HG03565 (cell line): ENCODE measurements around the gene TPCN1.

Experiments
- ATAC-seq: cut with Tn5 transposase; IDR thresholded peaks from one replicate; pipeline ENCODE4 v1.9.1; 2021; ENCODE audit warnings: mild to moderate bottlenecking, moderate library complexity; ENCODE audit not compliant: unreplicated experiment

TPCN1 gene

DNA sequence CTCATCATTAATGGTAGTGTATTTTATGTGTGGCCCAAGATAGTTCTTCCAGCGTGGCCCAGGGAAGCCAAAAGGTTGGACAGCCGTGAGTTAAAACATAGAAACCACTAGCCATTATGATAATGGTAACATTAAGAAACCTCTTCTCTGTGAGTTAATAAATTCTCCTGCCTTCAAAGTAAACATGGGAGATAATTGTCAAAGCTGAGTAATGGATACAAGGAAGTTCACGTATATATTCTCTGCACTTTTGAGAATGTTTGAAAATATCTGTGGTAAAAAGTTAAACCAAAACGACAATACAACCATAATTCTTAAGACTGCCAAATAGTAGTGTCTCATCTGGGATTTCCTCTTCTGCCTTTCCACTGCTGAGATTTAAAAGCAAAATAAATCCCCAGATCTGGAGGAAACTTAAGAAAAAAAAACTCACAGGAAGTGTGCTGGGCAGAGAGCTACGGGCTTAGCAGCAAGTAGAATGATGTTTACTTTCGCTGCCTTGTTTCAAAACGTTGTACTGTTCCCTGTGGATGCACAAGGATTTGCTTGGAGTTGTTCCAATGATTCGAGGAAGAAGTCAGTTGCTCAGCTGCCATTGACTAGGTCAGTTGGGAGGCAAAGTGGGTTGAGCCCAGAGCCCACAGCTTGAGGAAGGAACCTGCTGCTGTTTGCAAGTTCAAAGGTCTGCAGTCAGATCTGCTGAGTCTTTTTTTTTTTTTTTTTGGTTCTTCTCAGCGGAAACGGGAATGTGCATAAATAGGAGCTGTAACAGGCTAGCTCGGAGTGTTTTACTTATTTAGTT, 1.7 kb downstream of the TPCN1 start:
- no peak for ATAC-seq

DNA sequence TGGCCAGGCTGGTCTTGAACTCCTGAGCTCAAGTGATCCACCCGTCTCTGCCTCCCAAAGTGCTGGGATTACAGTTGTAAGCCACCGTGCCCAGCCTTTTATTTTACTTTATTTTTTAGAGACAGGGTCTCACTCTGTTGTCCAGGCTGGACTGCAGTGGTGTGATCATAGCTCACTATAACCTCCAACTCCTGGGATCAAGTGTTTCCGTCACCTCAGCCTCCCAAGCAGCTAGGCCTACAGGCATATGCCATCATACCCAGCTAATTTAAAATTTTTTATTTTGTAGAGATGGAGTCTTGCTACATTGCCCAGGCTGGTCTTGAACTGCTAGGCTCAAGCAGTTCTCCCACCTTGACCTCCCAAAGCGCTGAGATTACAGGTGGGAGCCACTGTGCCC, 3.7 kb downstream of the TPCN1 start:
- no peak for ATAC-seq

DNA sequence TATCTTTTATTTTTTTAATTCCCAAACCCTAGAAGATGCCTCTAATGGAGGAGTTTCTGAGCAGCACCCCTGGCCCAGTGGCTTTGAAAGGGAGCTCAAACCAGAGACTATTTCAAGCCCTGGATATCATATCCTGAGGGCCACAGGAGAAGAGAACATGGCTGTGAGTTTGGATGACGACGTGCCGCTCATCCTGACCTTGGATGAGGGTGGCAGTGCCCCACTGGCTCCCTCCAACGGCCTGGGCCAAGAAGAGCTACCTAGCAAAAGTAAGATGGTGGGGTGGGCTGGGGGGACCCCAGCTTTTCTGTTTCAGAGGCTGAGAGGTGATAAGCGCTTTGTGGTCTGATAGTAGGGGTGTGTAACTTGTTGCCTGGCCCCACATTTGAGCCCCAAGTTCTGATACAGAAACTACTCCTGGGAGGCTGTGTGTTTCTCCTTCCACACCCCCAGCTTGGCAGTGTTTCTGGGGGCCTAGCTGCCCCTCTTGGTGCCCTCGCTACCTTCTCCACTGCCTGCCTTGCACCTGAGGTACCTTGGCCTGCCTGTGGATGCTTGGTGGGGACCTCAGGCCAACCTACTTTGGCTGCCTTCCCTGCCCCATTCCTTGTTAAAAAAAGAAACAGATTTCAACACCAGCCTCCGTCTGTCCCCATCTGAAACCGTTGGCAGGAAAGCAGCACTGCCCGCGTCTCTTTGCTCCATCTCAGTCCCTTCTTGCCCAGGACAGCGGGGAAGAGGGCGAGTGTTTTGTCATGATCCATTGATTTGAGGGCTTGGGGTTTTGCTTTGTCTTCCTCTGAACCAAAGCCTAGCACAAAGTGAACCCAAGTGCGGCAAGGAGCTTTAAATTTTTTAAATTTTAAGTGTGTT, 5.7 kb downstream of the TPCN1 start:
- no peak for ATAC-seq

DNA sequence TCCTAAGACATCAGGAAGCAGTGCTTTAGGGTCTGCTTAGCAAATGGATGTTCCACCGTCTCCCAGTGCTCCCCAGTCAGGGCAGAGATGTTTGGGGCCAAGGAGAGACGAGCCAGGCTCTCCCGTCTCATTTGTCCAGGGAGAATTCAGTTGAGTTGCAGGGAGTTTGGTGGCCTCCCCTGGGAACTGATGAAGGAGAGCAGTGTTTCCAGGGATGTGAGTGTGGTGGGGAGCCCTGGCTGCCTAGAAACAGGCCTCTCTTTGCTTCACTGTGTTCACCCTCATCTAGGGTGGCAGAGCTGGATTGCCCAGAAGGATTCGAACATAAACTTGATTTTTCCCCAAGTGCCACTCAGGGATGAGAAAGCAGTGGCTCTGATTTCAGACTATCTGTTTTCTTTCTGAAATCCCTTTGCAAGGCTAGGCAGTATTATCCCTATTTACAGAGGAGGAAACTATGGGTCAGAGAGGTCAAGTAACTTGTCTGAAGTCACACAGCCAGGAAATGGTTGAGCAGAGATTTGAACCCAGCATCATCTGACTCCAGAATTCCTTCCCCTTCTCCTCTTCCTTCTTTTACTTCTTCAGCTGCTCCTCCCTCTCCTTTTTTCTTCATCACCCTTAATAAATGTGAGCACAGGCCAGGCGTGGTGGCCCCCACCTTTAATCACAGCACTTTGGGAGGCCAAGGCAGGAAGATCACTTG, 6.6 kb downstream of the TPCN1 start:
- no peak for ATAC-seq

DNA sequence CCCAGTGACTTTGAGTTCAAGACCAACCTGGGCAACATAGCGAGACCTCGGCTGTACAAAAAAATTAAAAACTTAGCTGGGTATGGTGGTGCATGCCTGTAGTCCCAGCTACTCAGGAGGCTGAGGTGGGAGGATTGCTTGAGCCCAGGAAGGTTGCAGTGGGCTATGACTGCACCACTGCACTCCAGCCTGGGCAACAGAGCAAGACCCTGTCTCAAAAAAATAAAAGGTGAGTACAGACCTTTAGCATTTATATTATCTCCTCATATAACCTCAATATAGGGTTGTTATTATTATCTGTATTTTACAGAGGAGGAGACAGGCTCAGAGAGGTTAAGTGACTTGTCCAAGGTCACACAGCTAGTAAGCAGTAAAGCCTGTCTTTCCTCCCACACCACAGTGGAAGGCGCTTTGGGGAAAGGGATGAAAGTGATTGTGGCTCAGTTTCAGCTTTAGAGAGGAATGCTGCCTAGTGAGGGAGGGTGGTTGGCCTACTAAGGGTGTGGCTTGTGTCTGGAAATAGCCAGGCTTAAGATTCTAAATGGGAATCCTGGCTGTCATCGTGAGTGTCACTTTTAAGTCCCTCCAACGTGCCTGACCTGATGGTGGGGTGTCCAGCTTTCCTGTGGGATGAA, 7.2 kb downstream of the TPCN1 start:
- no peak for ATAC-seq

DNA sequence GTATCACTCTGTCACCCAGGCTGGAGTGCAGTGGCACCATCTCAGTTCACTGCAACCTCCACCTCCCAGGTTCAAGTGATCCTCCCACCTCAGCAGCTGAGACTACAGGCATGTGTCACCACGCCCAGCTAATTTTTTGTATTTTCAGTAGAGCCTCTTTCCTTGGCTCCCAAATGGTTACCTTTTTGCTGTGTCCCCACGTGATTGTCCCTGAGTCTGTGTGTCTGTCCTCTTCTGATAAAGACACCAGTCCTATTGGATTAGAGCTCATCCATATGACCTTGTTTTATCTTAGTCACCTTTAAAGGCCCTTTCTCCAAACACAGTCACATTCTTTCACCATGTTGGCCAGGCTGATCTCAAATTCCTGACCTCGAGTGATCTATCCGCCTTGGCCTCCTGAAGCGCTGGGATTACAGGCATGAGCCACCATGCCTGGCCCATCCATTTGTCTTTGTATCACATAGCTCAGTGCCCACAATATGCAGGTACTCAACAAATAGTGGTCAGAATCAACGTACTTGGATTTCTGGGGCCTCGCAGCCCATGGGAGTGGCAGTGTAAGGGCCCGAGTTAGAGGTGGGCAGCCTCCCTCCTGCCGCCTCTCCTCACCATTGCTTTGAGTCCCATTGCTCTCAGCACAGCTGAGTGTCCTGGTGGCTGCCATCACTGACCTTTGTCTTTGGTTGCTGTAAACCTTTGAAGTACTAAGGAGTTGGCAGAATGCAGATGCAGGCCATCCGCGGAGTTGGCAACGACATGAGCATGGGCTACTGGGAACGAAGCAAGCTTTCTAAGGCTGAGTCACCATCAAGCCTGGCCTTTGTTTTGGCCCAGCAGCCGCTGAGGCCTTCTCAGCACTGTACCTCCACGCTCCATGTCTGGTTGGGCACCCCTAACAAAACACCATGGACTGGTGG, 9.3 kb downstream of the TPCN1 start:
- ATAC-seq, result no peak

DNA sequence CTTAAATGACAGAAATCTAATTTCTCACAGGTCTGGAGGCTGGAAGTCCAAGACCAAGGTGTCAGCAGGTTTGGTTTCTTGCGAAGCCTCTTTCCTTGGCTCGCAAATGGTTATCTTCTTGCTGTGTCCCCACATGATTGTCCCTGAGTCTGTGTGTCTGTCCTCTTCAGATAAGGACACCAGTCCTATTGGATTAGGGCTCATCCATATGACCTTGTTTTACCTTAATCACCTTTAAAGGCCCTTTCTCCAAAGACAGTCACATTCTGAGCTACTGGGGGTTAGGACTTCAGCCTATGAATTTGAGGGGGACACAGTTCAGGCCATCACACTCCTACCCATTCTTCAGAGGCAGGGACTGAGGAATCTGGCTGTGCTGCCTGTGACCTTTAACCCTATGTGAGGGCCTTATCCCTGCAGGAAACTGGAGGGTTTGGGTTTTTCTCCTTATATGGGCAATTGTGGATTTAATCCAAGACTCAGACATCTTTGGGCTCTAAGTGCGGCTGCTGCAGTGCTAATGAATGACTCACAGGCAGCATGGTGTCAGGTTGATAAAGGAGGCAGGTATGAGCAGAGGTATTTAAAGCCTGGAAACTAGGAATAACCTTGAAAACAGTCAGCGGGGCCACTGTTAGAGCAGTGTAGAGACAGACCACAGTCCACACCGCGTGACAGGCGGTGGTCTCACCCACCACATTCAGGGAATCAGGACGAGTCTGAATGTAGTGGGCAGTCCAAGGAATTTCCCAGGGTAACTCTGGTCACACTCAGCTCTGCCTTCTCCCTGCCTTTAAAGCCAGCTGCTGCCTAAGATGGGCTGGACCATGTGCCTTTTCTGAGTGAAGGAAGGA, 10.2 kb downstream of the TPCN1 start:
- ATAC-seq, result no peak

DNA sequence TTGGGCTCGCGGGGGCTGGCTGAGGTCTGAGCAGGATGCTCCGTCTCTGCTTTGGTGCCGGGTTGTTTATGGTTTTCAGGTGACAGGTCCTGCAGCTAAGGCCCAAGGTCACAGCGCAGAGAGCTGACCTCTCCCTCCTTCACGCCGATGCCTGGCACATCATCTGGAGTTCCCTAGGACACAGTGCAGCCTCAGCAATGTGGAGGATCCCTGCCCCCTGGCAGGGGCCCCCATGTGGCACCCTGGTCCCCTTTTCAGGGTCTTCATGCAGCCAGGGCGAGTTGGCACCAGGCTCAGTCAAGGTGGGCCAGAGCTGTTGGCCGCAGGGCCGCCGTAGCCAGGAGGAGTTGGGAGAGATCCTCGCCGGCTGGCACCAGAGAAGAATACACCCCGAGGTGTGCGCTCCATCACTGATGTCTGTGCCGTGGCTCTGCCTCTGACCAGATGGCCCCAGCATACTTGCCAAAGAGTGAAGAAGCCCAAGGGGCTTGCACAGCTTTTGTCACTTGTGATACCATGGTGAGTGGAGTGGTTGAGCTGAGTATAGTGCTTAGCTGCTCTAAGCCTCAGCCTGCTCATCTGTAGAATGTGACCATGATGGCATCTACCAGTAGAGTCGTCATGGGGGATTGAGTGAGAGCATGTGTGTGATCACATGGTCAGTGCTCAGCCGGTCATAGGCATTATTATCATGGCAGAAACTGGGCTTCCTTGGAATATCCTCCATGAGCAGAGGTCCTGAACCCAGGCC, 11.0 kb downstream of the TPCN1 start:
- no peak for ATAC-seq

DNA sequence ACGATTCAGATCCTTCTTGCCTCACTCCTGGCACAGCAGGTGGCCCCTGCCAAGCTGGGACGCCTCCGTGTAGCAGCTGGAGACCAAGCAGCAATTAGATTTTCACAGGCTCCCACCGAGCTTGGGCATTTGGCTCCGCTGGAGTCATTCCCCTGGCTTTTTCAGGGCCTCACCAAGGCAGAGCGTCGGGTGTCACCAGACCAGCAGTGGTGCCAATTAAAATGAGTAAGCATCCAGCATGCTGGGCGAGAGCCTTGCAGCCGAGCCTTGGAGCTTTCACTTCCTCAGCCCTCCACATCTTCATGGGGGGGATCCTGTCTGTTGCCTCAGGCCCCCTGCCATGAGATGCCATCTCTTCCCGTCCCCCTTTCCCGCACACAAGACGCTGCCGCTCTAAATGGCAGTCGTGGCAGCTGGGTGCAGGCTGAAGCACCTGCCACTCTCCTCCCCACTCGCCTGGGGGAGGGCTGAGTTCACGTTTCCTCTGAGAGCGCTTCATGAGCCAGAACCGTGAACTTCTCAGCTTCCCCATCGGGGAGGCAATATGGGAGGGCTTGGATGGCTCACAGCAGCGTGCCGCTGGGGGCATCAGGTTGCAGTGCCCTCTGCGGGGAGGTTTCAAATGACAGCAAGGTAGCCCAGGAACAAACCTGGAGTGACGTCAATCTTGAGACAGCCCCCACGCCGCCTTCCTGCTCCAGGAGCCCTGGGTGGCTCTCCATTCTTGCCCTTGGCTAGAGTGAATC, 11.7 kb downstream of the TPCN1 start:
- ATAC-seq, result peak; percentile 36

DNA sequence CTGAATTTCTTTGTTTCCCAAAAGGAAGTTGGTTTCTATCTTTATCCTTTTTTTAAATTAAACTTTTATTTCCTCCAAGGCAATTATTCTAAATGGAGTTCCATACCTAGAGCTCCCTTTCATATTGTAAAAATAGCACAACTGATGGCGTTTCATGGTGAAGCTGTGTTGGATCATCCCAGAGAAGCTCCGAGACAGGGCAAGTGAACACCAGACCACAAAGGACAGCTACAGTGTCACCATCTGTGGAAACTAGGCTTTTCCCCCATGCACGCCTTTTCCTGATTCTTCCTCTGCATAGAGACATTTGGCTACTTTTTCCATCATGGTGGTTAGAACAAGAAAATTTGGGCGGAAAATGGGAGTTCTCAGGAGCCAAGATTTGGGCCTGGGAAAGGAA, 12.7 kb downstream of the TPCN1 start:
- no peak for ATAC-seq

DNA sequence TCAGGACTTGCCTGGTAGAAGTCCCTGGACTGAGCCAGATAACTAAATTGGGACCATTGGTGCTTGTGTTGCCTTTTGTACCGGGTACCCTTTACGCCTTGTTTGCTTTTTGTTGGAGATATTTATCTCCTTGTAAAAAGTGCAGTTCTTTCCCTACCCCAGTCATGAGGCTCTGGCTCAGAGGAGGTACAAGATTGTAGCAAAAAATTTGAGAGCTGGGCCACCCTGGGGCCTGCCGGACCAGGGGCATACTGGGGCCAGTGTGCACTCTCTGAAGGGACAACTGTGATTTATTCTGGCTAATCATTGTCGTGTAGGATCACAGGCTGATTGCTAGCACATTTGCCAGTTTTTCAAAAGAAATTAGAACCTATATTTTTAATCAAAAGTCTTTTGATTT, 13.2 kb downstream of the TPCN1 start:
- ATAC-seq, result no peak

DNA sequence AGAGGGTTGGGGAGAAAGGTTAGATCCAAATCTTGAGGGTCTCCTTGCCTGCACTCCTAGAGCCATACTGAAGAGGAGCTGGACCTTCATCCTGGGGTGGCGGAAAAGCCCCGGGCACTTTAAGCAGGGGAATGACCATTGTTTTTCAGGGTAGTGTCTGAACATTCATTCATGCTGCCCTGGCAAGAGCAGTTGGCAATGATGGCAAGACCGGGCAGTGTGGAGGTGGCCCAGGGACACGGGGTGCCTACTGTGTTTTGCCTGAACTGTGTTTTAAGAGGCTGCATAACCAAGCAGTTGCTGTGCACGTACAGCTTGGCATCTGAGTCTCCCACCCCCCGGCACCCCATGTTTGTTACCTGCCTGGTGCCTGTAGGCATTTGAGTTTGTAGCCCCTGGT, 14.7 kb downstream of the TPCN1 start:
- no peak for ATAC-seq

DNA sequence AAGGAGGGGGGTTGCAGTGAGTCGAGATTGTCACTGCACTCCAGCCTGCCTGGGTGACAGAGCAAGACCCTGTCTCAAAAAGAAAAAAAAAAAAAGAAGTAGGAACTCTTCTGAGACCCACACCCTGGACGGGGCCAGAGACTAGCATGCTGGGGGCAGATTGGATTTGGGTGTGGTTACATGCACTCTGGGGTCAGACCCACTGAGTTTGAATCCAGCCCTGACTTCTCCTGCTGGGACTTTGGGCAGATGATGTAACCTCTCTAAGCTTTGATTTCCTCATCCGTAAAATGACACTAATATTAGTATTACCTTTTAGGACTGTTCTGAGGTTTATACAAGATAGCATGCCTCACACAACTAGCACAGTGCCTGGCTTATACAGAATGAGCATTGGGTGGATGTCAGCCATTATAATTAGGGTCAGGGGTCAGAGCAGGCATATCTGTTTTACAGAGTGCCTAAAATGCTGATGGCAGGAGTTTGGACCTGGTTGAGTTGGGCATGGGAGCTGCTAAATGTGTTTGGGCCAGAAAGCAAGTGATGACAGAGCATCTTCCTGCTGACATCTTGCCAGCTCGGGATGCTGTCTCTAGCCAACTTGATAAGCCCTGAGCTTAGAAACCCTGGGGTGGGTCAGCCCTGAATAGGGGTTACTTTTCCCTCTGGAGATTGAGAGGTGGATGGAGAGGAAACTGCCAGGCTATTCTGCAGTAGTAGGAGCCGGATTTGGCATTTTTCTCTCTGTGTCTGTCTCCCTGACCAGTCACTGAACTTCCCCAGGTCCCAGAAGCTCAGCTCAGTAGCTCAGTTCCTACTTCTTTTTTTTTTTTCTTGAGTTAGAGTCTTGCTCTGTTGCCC, 15.5 kb downstream of the TPCN1 start:
- ATAC-seq, result no peak

DNA sequence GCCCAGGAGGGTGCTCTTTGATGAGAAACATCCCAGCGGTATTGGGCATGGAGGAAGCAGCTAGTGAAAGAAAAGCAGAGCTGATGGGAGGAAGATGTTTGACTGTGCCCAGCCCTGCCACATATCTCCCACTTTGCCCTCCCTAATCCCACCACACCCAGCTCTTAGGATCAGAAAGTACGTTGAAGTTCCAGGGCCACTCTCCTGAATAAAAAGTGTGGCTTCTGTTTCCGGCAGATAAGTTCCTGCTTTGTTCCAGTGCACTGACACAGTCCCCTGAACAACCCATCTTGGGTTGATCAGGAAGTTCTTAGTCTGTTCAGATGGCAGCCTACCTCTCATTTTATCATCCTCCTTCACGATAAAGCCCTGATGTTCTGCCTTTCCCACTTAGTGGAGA, 16.5 kb downstream of the TPCN1 start:
- ATAC-seq, result no peak

DNA sequence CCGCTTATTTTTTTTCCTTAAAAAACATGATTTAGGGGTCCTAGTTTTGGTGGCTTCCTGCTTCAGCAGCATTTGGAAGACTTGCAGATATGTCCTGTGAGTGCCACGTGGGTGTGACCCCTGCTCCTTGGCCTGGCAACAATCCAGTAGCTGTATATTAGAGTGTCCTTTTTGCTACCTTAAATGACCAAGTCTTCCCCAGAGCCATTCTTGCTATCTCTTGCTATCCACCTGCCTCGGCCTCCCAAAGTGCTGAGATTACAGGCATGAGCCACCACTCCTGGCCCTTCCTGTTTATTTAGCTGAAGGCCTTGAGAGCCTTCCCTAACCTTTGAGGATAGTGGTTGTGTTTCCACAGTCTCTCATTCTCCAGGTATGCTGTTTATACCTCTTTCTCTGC, 17.0 kb downstream of the TPCN1 start:
- no peak for ATAC-seq

DNA sequence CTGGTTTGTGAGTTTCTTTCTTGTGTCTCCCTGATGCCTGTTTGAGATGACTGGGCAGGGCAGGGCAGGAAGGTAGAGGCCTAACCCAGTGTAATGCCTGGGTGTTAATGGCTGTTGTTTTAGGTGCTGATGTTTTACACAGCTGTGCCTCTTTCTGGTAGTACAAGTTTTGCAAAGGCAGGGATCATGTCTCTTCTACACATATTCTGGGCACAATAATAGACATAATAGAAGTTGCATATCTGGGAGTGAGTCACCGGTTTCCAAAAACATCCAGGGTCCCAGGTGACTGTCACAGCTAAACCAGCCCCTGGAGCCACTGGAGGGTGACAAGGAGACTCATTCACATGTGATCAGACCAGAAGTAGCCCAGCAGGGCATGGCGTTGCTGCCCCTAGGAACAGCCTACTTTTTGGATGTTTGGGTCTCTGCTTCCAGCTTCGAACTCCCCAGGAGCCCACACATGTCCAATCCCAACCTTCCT, 18.1 kb downstream of the TPCN1 start:
- no peak for ATAC-seq
